Lower leg skin (tissue), 3 donors: Measurements from ENCODE around the gene GPALPP1.

Experiments used
- CTCF ChIP-seq, 3 donors: fragments of 450-650 bp; IDR thresholded peaks; one replicate each; pipeline ENCODE4 v1.5.1; 2016; ENCODE audit warnings: antibody characterized with exemption in 3 of 3, mild to moderate bottlenecking in 3 of 3, moderate library complexity in 2 of 3
- POLR2A ChIP-seq, 2 donors: fragments of 450-650 bp; IDR thresholded peaks; one replicate each; pipeline ENCODE4 v1.6.1; 2016 to 2017; ENCODE audit warnings: antibody characterized with exemption in 2 of 2, mild to moderate bottlenecking in 1 of 2, moderate library complexity in 1 of 2

- TF ChIP-seq CTCF (IDR thresholded peaks at IDR 0.05) (no peak), POLR2A (IDR thresholded peaks at IDR 0.05) (no peak)
These were observed 70.7 kb downstream of the GPALPP1 start for GRCh38 chr13:45060062-45060461.
